Measurements from ENCODE around the gene TYW1B.
"Not testable (repeated sequence)": the region's sequence is repeated elsewhere in the genome, so short reads cannot be mapped to it uniquely, and the experiment has no call there.

Gene TYW1B

DNA sequence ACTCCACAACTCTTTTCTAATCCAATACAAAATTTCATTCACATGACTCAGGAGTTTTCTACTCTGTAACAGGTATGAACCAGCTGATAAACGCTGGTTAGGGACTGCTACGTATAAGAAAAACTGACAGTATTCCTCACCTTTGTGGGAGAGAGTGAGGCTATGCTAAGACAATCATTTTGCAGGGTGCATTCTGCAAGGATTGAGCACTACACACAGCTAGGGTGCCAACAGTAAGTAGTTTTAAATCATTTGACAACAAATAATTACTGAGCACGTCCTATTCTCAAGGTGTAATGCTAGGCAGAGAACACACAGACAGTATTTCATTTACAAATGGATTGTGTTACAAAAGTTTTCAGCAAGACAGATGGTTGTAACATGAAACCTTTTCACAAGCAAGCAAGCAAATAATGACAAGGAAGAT is 206.2 kb downstream of the TYW1B start:
- DNase-seq: not testable (repeated sequence)

DNA sequence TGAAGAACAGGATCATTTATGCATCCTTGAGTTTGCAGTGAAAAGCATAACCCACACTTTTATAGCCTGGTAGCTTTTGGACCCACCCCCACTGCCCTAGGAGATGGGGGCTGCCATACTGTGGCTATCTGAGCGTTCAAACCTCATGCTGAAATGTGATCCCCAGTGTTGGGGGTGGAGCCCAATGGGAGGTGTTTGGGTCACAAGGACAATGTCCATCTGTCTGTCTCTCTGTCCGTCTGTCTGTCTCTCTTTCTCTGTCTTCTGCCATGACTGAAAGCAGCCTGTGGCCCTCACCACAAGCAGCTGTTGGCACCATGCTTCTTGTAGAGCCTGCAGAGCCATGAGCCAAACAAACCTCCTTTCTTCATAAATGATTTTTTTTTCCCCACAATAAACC is 207.1 kb downstream of the TYW1B start:
- DNase-seq: not testable (repeated sequence)

DNA sequence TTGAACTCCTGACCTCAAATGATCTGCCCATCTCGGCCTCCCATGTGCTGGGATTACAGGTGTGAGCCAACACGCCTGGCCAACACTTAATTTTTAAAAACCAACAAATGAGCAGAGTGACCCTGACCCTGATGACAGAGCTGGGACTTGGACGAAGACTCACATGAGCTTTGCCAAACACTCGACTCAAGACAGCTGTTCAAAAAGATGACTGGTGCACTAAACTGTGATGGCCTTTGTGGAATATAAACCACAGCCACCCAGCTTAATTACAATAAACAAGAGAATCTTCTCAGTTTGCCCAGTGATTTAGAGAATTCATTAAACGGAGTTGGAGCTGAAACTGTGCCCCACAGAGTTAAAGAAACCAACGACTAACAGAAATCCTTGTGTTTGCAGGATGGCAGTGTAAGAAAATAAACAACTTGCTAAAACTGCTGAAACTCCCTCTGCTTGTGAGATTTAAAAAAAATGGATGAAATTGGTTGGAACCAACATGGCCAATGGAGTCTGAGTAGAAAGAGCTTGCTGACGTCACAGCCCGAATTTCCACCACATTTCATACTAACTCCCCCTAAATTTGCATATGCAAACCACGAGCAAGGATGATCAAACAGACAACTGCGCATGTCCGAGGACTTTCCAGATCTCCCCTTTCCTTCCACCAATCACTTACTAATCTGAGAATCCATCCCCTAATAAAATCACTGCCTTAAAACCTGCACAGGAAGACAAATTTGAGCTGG is 209.4 kb downstream of the TYW1B start:
- not testable (repeated sequence) for DNase-seq

DNA sequence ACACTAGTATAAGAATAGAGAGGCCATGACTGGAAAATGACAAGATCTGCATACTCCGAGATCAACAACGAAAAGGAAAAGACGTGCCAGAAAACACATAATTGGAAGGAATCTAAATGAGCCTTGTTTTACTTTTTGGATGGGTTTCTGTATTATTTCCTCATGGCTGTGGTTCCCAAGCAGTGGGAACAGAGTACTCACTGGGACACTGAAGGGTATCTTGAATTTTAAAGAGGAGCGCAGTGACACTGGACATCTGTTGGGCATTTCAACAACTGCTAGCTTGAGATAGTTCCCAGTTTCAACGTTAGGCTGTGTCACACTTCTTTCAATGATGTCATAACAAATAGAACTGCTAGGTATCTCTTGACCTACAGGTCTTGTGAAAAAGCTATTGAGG is 218.2 kb downstream of the TYW1B start:
- not testable (repeated sequence) for DNase-seq

DNA sequence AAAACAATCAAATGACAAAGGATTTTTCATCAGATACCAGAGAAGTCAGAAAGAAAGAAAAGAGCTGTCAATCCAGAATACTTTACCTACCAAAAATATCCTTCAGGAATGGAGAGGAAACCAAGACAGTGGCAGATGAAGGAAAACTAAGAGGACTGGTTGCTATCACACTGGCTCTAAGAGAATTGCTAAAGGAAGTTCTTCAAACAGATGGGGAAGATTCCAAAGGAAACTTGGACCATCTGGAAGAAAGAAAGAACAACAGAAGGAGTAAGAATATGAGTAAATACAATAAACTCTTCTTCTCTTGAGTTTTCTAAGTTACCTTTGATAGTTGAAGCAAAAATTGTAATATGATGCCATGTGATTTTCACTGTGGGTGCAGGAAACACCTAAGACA is 220.0 kb downstream of the TYW1B start:
- not testable (repeated sequence) for DNase-seq

DNA sequence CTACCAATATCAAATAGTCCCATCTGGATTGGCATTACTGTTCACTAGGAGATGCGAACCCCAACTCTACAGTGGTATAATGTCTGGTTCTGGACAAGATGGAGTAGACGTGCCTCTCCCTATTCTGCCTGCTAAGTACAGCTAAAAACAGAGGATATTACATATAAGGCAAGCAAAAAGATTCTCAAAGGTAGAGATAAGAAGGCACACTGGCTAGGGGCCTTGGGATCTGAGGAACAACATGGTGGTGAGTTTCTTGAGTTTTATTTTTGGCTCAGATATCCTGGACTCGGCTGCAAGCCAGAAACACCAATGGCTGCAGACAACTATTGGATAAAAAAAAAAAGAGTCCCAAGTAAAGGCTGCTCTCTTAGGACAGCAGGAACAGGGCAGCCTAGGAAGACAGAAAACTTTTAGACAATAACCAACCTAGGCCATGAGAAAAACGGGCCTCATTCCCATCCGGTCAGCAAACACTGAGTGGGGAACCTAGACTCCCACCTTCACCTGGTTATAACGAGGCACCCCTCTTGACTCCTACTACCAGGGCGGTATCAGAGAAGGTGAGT is 222.1 kb downstream of the TYW1B start:
- DNase-seq: not testable (repeated sequence)

DNA sequence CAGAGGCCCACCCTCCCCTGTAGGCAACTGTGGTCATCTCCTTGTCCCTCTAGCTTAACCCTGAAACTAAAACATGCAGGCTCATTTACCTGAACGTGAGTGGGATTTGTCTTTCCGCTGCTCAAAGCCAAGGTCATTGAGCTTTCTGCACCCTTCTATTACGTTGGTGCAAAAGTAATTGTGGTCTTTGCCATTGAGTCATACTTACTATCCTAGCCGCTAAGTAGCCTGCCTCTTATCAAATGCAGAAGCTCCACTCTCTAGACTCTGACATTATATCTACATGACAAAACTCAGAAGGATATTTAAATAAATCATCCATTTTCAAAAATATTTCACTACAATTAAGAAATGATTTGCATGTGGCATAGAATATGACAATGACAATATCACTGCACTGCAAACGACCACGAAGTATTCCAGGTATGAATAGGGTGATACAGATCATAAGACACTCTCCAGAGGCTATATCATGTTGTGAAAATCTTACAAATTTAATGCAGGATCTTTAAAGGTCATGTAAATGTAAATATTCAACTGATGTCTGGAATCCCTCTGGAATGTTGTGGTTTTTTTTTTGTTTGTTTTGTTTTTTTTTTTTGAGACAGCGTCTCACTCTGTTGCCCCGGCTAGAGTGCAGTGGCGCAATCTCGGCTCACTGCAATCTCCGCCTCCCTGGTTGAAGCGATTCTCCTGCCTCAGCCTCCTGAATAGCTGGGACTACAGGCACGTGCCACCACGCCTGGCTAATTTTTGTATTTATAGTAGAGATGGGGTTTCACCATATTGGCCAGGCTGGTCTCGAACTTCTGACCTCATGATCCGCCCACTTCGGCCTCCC is 223.0 kb downstream of the TYW1B start:
- not testable (repeated sequence) for DNase-seq

DNA sequence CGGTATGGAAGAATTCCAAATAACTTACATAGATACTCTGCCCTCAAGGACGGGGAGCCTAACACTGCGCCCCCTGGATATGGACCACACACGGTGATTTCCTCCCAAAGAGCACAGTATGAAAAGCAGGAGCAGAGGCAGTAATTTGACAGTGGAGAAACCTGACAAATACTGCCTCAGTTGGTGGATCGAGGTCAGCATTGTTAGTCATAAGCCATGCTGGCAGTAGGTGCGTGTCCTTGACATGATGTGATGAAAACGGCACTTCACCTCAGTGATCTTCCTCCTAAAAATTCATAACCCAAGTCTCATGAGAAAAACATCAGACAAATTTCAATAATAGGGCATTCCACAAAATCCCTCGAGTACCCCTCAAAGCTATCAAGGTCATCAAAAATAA is 224.5 kb downstream of the TYW1B start:
- not testable (repeated sequence) for DNase-seq

DNA sequence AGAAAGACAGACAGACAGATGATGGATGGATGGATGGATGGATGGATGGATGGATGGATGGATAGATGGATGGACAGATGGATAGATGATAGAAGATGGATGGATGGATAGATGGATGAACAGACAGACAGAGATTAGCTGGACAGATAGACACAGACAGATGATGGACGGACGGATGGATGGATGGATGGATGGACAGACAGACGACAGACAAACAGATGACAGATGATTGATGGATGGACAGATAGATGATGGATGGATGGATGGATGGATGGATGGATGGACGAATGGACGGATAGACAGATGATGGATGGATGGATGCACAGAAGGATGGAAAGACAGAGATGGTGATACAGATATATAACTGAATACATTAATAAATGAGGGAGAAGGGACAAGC is 224.9 kb downstream of the TYW1B start:
- no peak for DNase-seq

DNA sequence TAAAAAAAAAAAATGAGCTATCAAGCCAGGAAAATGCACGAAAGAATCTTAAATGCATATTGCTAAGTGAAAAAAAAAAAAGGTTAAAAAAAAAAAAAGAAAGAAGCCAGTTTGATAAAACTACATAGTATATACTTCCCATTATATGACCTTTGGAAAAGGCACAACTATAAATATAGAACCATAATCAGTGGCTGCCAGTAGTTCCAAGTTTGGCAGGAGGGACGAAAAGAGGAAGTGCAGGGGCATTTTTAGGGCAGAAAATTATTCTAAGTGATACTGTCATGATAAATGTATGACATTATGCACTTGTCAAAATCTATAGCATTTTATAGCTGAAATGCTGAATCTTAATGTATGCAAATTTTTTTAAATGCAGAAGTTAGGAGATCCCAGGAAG is 226.3 kb downstream of the TYW1B start:
- DNase-seq: not testable (repeated sequence)

DNA sequence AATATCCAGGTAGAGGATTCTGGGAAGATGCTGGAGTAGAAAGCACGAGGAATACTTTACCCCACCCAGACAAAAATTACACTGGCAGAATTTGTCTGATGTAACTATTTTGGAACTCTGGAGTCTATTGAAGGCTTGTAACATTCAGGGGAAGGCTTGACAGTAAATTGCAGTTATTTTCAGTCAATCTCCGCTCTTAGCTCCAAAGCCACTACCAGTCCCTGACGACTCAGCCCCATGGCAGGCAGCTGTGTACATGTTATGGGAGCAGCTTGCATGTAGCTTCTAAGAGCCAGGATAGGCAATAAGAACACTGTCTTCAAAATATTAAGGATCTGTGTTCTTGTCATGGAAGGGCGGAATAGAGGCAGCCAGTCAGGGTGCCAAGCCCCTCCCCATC is 238.0 kb downstream of the TYW1B start:
- not testable (repeated sequence) for DNase-seq

DNA sequence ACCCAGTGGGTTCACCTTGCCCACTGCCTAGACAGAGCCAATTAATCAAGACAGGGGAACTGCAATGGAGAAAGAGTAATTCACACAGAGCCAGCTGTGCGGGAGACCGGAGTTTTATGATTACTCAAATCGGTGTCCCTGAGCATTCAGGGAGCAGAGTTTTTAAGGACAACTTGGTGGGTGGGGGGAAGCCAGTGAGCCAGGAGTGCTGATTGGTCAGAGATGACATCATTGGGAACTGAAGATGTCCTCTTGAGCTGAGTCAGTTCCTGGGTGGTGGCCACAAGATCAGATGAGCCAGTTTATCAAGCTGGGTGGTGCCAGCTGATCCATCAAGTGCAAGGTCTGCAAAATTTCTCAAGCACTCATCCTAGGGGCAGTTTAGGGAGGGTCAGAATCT is 240.7 kb downstream of the TYW1B start:
- DNase-seq: not testable (repeated sequence)

DNA sequence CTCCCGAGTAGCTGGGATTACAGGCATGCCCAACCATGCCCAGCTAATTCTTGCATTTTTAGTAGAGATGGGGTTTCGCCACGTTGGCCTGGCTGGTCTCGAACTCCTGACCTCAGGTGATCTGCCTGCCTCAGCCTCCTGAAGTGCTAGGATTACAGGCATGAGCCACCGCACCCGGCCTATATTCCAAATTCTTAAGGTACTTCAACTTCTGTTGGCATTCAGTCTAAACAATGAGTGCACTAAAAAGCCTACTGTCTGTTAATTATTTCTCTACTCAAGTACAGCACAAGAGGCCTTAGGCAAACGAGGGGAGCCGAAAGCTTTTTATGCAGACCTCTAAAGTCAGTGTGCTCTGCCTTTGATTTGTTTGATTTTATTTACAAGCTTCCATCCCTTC is 243.4 kb downstream of the TYW1B start:
- not testable (repeated sequence) for DNase-seq

DNA sequence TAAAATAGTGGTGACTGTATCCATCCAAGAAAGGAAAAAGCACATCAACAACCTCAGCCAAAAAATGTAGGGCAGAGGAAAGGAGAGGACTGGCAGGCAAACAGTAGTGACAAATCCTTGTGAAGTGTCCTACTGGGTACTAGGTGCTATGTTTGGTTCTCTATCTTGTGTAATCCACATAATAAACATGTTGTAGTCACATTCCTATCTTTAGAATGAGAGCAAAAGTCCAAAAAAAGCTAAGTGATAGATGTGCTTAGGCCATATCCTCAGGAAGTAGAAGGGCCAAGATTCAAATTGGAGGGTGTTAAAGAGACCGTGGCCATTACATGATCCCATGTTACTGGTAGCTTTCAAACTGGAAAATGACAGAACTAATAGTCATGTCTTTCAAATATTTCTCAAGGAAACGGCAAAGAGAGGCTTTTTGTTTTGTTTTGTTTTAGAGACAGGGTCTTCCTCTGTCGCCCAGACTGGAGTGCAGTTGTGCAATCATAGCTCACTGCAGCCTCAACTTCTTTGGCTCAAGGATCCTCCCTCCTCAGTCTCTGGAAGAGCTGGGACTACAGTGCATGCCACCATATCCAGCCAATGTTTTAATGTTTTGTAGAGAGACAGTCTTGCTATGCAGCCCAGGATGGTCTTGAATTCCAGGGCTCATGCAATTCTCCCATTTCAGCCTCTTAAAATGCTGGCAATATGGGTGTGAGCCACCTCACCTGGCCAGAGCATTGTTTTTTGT is 244.2 kb downstream of the TYW1B start:
- not testable (repeated sequence) for DNase-seq

DNA sequence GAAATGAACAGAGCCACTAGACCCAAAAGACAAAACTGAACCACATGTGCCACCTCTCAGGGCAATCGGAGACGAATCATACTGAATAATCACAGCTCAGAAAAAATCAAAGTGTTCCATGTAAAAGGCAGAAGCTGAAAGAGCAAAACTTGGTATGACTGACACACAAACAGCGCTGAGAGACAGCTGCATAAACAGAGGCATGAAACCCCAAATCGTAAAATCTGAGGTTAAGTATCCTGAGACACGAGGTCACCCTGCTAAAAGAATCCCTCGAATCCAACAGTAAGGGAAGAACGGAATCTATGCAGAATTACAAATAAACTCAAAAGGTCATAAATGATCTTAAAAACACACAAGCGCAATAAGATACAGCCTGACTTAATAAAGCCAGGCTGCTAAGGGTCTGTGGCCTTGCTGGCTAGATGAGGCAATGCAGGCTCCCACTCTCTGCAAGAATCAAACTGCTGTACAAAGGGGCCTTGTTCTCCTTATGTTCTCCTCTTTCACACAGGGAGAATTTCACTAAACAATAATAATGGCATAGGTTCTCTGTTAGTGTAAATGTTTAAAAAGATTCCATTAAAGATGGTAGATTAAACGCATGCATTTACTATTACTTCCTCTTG is 247.7 kb downstream of the TYW1B start:
- DNase-seq: not testable (repeated sequence)

DNA sequence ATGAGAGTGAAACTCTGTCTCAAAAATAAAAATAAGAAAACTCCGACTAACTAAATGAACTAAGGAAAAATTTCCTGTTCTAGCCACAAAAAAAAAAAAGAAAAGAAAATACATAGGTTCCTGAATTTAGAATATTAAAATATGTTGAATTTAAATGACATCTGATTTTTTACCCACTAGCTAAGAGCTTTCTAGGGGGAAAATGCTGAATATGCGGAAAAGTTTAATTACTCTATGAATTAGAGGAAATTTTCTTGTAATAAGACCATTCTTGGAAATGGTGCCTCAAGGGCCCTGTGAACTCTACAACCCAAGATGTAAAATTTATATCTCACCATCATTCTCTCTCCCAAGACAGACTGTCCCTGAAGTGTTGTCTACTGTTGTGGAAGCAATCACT is 250.9 kb downstream of the TYW1B start:
- DNase-seq: no peak

DNA sequence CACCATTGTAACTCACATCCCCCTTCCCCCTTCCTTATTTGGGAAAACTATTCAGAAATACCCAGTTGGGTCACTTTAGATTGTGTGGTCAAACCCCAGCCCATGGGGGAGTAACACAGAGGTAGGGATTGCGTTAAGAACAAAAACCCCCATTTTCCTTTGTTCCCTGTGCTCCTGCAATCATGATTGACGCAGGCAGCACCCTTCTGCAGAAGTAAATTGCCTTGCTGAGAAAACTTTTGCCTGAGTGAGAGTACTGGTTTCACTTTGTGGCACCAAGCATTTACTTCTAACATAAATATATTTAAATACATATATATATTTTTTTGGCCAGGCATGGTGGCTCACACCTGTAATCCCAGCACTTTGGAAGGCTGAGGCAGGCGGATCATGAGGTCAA is 266.0 kb downstream of the TYW1B start:
- not testable (repeated sequence) for DNase-seq

DNA sequence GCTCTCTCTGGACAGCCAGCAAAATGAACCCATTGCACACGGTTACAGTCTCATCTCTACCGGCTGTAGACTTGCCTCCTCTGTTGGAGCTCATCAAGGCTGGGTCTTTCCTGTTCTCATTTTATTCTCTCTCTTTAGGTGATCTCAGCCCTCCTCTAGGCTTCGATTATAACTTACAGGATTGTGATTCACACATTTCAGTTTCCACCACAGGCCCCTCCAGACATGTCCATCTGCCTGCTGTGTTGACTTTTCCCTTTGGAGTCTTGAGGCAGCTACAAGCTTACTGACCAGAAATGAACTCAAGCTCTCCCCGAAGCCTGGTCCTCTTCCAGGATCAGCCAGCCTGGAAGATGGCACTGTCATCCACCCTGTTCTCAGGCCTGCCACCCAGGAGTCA is 268.5 kb downstream of the TYW1B start:
- not testable (repeated sequence) for DNase-seq

DNA sequence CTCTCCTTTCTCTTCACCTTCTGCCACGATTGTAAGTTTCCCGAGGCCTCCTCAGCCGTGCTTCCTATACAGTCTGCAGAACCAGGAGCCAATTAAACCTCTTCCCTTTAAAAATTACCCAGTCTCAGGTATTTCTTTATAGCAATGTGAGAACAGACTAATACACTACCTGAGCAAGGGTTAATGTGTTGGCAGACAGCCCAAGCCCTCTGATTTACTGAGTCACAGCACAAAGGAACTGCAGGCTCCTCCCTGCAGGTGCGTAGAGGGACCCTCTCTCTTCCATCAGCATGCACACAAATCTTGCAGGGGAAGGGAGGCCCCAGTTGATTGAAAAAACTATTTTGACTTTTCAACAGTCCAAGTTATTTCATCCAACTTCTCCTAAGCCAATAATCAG is 271.3 kb downstream of the TYW1B start:
- not testable (repeated sequence) for DNase-seq

DNA sequence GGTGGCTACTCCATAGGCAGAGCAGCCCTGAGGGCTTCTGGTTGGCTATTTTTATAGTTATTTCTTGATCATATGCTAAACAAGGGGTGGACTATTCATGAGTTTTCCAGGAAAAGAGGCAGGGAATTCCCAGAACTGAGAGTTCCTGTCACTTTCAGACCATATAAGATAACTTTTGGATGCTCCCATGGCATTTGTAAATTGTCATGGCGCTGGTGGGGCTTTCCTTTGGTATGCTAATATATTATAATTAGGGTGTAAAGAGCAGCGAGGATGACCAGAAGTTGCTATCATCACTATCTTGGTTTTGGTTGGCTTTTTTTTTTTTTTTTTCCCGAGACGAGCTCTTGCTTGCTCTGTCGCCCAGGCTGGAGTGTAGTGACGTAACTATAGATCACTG is 272.8 kb downstream of the TYW1B start:
- DNase-seq: not testable (repeated sequence)

DNA sequence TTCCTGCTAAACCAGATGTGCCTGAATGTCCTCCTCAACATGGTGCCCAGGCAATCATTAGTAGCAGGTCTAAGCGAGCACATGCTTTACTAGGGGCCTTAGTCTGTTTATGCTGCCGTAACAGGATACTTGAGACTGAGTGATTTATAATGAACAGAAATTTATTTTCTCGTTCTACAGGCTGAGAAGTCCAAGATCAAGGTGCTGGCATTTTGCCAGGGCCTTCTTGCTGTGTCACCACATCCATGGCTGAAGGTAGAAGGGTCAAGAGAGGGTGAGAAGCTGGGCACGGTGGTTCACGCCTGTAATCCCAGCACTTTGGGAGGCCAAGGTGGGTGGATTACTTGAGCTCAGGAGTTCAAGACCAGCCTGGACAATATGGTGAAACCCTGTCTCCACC is 273.6 kb downstream of the TYW1B start:
- DNase-seq: not testable (repeated sequence)

DNA sequence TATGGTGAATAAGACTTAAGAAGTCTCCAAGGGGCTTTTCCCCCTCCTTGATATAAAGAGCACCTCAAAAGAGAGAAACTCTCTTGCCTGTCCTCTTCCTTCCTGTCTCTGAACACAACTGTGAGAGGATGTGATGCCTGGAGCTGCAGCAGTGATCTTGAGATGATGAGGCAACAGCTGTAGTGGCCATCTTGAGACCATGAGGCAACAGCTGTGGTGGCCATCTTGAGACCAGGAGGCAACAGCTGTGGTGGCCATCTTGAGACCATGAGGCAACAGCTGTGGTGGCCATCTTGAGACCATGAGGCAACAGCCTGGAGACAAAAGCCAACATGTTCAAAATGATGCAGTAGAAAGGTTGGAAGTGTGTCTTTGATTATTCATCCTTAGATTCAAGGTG is 277.5 kb downstream of the TYW1B start:
- not testable (repeated sequence) for DNase-seq
